ENCODE results near the gene HAPSTR1.
A peak's percentile ranks its signal among the peaks of the same experiment; 100 is the strongest.
"Not testable (repeated sequence)": the region's sequence is repeated elsewhere in the genome, so short reads cannot be mapped to it uniquely, and the experiment has no call there.

HAPSTR1 gene

GRCh38 chr16:9070254-9070653, 21.2 kb upstream of the HAPSTR1 start:
- DNase-seq (ENCODE audit: low read depth in 1 of 2, low spot score in 1 of 2) = no peak

DNA sequence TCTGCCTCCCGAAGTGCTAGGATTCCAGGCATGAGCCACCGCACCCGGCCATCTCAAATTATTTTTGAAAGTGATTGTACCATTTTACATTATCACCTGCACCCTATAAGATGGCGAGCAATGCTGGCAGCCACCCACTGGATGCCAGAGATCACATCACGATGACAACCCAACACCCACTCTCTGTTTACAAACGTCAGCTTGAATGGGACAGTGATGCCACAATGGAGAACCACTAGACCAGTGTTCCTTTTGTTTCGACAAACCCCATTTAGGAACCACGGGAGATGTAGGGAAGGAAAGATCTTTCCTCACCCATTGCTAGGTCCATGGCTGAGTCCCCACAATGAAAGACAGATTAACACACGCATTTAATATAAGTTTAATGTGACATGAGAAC, 20.1 kb upstream of the HAPSTR1 start:
- DNase-seq (ENCODE audit: low read depth in 1 of 2, low spot score in 1 of 2) = no peak

- peak in 1 of 2 donors; percentile 11 for DNase-seq (ENCODE audit: low read depth in 1 of 2, low spot score in 1 of 2)
Observed at GRCh38 chr16:9072806-9073341, 18.6 kb upstream of the HAPSTR1 start.

GRCh38 chr16:9075299-9076071, 16.0 kb upstream of the HAPSTR1 start:
- DNase-seq (ENCODE audit: low read depth in 1 of 2, low spot score in 1 of 2) = no peak

DNA sequence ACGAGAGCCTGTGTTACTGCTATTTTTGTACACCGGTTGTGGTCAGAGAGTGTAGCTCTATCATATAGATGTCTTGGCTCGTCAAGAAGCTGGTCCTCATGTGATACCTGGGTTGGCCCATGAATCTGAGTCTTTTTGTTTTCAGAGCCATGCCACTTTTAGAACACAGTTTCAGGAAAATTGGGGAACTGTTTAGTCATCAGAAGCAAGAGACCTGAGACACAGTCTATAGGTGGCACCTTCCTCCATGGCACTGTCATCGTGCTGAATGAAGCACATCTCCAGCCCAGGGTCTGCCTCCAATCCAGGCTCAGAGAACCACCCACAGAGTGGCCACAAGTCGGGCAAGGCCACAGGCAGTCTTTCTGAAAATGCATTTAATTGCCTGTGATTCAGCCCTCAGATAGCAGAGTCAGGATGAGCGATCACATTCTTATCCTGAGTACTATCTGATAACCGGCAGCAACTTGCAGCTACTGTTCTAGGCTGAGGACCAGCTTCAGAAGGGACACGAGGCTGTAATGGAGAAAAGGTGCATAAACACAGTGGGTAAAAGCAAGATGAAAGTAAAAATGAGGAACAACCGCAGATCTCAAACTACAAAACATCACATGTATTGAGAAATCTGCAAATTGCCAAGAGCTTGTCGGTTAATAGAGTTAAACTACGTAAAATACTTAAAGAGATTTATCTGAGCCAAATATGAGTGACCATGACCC, 14.2 kb upstream of the HAPSTR1 start:
- no peak for DNase-seq (ENCODE audit: low read depth in 1 of 2, low spot score in 1 of 2)

GRCh38 chr16:9078467-9079429, 12.7 kb upstream of the HAPSTR1 start:
- not testable (repeated sequence) for DNase-seq (ENCODE audit: low read depth in 1 of 2, low spot score in 1 of 2)

DNA sequence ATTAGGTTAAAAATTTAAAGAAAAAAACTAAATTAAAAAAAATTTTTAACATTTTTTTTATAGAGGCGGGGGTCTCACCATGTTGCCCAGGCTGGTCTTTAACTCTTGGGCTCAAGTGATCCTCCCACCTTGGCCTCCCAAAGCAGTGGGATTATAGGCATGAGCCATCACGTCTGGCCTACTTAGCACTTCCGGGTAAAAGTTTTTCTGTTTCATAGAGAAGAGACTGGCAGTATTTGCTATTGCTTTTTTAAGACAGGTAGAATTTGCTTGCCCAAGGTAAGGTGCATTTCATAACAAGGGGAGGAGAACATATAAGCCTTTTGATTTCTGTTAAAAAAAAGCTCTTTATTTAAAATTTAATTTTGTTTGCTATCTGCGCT, 12.0 kb upstream of the HAPSTR1 start:
- DNase-seq (ENCODE audit: low read depth in 1 of 2, low spot score in 1 of 2) = no peak

DNA sequence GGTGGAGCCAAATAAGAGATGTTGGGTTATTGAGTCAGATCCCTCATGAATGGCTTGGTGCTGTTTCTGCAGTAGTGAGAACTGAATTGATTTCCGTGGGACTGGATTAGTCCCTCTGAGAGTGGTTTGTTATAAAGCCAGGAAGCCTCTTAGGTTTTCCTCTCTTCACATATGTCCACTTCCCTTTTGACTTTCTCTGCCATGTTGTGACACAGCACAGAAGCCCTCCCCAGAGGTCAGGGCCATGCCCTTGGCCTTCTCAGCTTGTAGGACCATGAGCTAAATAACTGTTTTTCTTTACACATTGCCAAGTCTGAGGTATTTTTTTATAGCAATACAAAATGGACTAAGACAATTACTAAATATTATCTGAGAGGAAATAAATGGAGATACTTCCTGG, 10.3 kb upstream of the HAPSTR1 start:
- DNase-seq (ENCODE audit: low read depth in 1 of 2, low spot score in 1 of 2) = no peak

- no peak for DNase-seq (ENCODE audit: low read depth in 1 of 2, low spot score in 1 of 2)
Observed at GRCh38 chr16:9081843-9082242, 9.6 kb upstream of the HAPSTR1 start.

DNA sequence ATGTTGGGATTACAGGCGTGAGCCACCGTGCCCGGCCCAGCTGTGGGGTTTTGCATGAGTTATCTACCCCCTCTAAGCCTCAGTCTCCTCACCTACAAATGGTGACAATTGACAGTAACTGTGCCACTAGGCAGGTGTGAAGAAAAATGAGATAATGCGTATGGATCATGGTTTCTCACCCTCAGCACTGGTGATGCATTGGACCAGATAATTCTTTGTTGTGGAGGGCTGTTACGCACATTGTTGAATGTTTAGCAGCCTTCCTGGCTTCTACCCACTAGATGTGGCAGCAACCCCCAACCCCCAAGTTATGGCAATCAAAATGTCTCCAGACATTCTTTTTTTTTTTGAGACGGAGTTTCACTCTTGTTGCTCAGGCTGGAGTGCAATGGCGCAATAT, 9.0 kb upstream of the HAPSTR1 start:
- DNase-seq (ENCODE audit: low read depth in 1 of 2, low spot score in 1 of 2) = no peak

GRCh38 chr16:9087733-9088132, 3.7 kb upstream of the HAPSTR1 start:
- not testable (repeated sequence) for DNase-seq (ENCODE audit: low read depth in 1 of 2, low spot score in 1 of 2)

GRCh38 chr16:9088848-9089247, 2.6 kb upstream of the HAPSTR1 start:
- no peak for DNase-seq (ENCODE audit: low read depth in 1 of 2, low spot score in 1 of 2)

GRCh38 chr16:9089660-9090059, 1.8 kb upstream of the HAPSTR1 start:
- DNase-seq (ENCODE audit: low read depth in 1 of 2, low spot score in 1 of 2) = no peak

DNA sequence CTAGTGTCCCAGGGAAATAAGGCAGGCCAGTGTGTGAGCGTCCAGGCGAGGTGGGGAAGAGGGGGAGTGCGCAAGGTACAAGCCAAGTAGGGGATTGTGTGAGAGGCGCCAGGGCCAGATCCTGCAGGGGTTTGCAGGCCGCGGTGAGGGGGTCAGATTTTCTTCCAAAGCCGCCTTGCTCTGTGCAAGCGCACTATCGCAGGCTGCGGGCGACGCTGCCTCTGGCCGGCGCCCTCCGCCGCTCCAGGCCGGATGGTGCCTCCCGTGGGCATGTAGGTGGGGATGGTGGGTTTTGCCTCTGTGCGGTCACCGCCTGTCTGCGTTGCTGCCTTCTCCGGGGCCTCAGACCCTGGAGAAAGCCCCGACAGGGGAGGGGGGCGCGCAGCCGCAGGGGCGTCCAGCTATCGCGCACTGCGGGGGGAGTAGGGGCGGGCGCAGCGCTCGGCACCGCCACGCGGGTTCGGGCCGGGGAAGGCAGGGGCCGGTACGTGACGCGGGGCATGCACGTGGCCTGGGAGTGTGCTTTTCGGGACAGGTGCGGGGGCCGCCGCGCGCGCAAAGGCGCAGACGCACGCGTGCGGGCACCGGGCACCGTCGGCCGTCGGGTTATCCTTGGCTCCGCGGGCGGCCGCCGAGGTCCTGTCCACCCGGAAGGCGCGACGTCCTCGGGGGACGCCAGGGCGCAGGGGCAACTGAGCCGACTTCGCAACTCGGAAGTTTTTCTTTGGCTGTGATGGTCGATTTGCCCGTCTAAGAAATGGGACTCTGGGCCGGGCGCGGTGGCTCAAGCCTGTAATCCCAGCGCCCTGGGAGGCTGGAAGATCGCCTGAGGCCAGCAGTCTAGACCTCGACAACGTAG, 1.1 kb upstream of the HAPSTR1 start:
- peak; percentile 6 to 27 for DNase-seq (ENCODE audit: low read depth in 1 of 2, low spot score in 1 of 2)

DNA sequence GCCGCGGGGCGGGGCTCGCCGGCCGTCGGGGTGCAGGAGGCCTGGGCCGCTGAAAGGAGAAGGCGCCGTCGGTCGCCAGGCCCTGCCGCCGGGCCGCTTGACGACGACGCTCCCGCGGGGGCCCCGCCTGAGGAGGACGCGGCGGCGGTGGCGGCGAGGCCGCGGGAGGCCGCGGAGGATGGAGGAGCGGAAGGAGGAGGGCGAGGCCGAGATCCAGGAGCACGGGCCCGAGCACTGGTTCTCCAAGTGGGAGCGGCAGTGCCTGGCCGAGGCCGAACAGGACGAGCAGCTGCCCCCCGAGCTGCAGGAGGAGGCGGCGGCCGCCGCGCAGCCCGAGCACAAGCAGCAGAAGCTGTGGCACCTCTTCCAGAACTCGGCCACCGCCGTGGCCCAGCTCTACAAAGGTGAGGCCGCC, 430 bp downstream of the HAPSTR1 start:
- DNase-seq (ENCODE audit: low read depth in 1 of 2, low spot score in 1 of 2) = peak; percentile 15 to 22

- DNase-seq (ENCODE audit: low read depth in 1 of 2, low spot score in 1 of 2) = peak; percentile 13 to 35
Observed at GRCh38 chr16:9092282-9092977, 986 bp downstream of the HAPSTR1 start.

- DNase-seq (ENCODE audit: low read depth in 1 of 2, low spot score in 1 of 2) = peak in 1 of 2 donors; percentile 13
Observed at GRCh38 chr16:9092978-9093344, 1.5 kb downstream of the HAPSTR1 start.

DNA sequence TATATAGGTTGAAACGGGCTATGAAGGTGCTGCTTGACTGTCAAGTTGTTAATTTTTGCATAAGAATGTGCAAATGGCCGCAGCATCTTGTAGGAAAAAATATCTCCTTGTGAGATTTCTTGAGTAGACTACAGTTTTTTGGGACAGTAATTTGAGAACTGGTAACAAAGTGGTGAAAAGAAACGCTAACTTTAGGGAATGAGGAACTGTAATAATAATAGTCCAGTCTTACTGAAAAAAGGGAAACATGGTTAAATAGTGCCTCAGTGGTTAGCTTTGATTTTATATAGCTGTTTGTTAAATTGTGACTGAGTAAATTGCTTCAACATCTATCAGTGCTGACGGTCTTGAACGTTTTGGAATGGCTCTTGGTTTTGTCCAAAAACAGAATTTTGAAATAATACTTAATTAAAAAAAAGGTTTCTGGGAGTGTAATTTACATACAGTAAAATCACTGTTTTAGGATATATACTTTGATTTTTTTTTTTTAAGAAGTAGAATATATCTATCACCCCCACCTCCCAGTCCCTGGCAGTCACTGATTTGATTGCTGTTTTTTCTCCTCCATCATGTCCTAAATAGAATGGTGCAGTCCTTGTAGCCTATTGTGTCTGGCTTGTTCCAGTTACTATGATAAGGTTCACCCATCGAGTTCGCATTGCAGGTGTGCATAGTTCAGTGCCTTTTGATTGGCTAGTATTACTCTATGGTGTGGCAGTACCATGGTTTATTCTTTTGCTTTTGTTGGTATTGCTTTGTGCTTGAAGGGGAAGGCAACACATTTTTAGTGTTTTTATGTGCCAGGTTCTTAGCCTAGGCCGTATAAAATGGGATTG, 2.8 kb downstream of the HAPSTR1 start:
- no peak for DNase-seq (ENCODE audit: low read depth in 1 of 2, low spot score in 1 of 2)

DNA sequence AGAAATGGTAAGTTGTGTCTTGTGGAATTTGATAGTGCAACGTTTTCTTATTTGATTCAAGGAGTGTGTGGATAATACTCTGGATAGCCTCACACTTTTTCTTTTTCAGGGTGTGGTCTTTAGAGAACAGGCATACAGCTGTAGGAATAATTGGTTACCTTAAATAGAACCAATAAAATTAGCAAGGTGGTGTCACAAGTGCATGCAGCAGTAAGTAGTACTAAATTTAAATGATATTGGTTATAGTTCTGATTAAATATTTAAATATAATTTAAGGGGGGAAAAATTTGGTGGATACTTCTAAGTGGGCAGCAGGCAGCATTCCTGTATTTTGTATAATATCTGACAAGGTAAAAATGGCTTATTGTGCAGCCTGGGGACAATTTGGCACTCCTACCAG, 3.7 kb downstream of the HAPSTR1 start:
- no peak for DNase-seq (ENCODE audit: low read depth in 1 of 2, low spot score in 1 of 2)

Measured in activated T-helper 1 cell treated with anti-CD3 and anti-CD28 coated beads, Interleukin-2, amount 50 U/mL, for 16 hours (primary cell).